Activated T-helper 1 cell treated with anti-CD3 and anti-CD28 coated beads, Interleukin-2, amount 50 U/mL, for 16 hours (primary cell): ENCODE results near the gene ADGRF1.
"Not testable (repeated sequence)": the region's sequence is repeated elsewhere in the genome, so short reads cannot be mapped to it uniquely, and the experiment has no call there.

ENCODE experiments used
- DNase-seq, 2 donors: peaks; one replicate each; pipeline ENCODE4 v3.0.0-alpha.2; 2020; ENCODE audit warnings: low read depth in 1 of 2, low spot score in 1 of 2

Gene ADGRF1

GRCh38 chr6:47042275-47042791, at the start of gene ADGRF1:
Gene ADGRF1 (minus strand): TSS chr6:47042332. CDS start chr6:47029061, 13,271 bp downstream.
- no peak for DNase-seq

DNA sequence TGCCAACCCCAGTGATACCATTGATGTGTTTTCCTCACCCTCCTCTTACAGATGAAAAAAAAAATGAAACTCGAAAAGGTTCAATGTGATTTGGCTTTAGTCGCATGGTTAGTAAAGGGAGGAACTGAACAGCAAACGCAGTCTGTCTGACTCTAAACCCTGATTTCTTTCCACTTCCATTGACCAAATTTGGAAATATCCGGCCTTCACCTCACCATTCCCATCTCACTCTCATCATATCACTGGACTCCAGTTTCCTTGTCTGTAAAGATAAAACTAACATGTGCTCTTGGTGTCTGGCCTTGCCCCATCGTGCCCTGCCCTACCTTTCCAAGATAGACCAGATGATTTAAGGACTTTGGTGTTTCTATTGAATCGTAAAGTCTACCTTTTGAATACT, 48.7 kb upstream of the ADGRF1 start:
- DNase-seq, result no peak

DNA sequence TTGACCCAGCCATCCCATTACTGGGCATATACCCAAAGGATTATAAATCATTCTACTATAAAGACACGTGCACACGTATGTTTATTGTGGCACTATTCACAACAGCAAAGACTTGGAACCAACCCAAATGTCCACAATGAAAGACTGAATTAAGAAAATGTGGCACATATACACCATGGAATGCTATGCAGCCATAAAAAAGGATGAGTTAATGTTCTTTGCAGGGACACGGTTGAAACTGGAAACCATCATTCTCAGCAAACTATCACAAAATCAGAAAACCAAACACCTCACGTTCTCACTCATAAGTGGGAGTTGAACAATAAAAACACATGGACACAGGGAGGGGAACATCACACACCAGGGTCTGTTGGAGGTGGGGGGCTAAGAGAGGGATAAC, 47.3 kb upstream of the ADGRF1 start:
- DNase-seq, result not testable (repeated sequence)

- no peak for DNase-seq
Observed at GRCh38 chr6:47086051-47086770, 44.1 kb upstream of the ADGRF1 start.

DNA sequence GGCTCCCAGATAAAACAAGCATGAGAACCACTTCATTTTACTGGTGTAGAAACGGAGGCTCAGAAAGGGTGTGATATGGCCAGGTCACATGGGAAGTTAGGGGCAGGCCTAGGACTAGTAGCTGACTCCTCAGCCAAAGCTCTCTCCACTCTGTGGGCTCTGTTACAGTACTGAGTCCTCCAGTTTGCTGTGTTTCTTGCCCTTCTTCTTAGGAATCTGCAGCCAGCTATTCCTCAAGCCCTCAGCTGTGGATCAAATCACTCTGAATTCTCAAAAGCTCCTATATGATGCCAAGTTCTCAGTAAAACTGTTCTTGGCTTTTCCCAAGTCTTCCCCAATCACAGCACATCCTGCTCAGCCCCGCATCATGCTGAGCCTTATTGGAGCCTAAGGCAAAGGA, 42.5 kb upstream of the ADGRF1 start:
- DNase-seq, result no peak

- no peak for DNase-seq
Observed at GRCh38 chr6:47083586-47084047, 41.5 kb upstream of the ADGRF1 start.

- no peak for DNase-seq
Observed at GRCh38 chr6:47080083-47080596, 38.0 kb upstream of the ADGRF1 start.

- no peak for DNase-seq
Observed at GRCh38 chr6:47079638-47080037, 37.5 kb upstream of the ADGRF1 start.

GRCh38 chr6:47078991-47079390, 36.9 kb upstream of the ADGRF1 start:
- no peak for DNase-seq

DNA sequence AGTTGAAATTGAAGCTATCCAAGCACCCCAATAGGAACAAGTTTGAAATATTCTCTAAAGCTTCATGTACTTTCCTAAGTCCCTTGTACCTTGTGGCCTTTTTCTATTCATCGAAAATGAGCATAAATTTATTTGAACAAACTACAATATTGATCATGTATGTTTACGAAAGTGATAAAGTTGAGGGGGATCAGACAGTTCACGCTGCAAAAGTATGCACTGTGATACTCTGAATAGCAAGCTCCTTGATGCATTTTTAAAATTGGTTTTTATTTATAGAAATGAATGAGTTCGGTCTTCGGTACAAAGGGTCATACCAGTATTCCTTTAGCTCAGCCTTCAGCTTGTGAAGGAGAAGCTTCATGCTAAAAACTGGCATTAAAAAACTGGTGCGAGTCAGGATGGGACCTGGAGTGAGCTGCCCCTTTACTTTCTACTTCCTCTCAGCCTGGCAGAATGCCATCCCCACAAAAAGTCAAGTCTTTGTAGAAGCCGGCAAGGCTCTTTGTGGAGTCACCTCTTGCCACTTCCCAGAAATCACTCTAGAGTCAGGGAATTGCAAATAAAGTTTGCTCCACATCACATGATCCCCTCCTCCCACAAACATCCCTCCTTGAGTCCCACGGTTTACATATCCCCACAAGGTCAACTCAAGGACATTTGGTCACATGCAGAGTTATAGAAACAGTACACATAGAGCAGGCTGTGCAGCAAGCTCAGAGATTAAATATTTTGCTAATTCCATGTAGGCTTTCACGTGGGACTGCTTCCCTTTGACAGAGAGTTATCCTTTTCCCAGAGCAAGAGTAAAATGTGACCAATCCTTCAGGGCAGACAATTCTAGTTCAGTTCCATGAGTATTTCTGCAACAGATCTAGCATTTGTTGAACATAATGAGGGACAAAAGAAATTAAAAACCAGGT, 34.6 kb upstream of the ADGRF1 start:
- no peak for DNase-seq

GRCh38 chr6:47075741-47076421, 33.7 kb upstream of the ADGRF1 start:
- no peak for DNase-seq

DNA sequence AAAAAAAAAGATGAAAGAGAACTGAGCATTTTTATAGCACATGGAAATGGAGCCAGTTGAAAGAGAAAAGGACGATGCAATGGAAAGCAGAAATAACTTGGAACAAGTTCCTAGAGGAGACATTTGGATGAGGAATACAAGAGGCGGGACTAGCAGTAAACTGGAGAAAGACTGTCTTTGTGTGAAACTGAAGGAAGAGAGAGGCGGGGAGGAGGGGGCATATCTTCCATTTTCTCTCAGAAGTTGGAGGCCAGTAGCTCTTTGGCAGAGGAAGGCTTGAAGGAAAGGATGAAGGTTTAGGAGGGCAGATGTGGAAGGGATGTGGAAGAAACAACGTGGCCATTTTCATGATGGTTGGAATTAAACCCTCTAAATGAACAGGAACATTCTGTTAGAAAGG, 33.0 kb upstream of the ADGRF1 start:
- DNase-seq, result no peak

GRCh38 chr6:47073125-47074110, 31.3 kb upstream of the ADGRF1 start:
- DNase-seq, result no peak

GRCh38 chr6:47072667-47073066, 30.5 kb upstream of the ADGRF1 start:
- DNase-seq, result no peak

GRCh38 chr6:47071681-47072080, 29.5 kb upstream of the ADGRF1 start:
- no peak for DNase-seq

DNA sequence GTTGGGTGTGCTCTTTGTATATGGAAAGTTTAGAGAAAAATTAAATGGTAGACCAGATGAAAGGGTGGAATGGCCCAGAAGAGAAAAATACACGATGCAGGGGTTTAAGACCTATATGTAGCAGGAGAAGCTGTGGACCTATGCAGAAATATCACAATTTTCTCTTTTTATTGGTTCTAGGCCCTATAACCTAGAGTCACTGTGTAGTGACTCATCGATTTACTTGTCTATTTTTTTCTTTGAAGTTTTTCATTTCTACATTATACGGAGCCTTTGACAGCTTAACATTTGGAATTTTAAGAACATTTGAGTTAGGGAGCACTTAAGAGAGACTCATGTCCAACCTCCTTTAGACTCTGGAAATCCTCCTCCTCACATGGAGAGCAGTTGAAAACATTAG, 28.3 kb upstream of the ADGRF1 start:
- DNase-seq, result no peak

DNA sequence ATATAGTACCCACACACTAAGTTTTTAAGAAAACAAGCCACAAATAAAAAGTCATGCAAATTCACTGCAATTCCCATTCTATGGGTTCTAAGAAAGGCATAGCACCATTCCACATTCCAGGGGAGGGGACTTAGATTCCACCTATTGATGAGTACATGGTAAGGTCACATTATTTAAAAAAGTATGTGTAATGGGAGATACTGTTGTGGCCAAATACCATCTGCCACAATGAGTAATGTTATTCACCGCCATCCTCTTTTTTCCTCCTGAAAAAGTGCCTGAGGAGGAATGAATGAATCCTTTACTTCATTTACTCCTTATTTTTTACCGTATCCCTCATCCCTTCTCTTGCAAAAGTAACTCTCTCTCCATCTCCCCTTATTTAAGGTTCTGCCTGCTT, 27.0 kb upstream of the ADGRF1 start:
- no peak for DNase-seq

GRCh38 chr6:47066418-47066817, 24.3 kb upstream of the ADGRF1 start:
- no peak for DNase-seq

DNA sequence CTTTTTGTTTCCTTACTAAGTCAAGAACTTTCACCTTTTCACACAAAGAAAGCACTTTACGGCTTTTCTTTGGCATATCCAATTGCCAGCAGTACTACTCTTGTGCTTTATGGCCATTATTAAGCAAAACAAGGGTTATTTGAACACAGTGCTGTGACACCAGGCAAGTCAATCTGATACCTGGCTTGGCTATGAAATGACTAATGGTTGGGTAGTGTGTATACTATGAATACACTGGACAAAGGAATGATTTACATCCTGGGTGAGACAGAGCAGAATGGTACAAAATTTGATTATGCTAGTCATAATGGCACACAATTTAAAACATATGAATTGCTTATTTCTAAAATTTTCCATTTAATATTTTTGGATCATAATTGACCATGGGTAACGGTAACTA, 22.1 kb upstream of the ADGRF1 start:
- no peak for DNase-seq

- DNase-seq, result no peak
Observed at GRCh38 chr6:47062346-47062745, 20.2 kb upstream of the ADGRF1 start.
